WTC11 (cell line): ENCODE measurements around the gene LHPP. TPM values are rescaled to one million over a fixed set of nuclear protein-coding genes. Genes with fewer than 3 reads are reported as not detected.

Experiments
- ATAC-seq: fragments of 200-7000 bp; cut with Tn5 transposase; 2 replicates; pipeline ENCODE4 v1.10.0; 2021; ENCODE audit warnings: mild to moderate bottlenecking, moderate library complexity
- CTCF ChIA-PET: fragments of 300-600 bp; sonication (Branson Sonifier 250); formaldehyde crosslinking; loops from one replicate; lab custom pipeline; 2021; ENCODE audit warnings: antibody characterized with exemption; lab: Charles Lee
- POLR2A ChIA-PET: fragments of 350-600 bp; sonication (Branson Sonifier 250); formaldehyde crosslinking; loops from one replicate; lab custom pipeline; 2021; ENCODE audit warnings: antibody characterized with exemption; lab: Charles Lee
- DNase-seq: peaks from one replicate; pipeline ENCODE4 v3.0.0; 2021; ENCODE audit warnings: low spot score
- H3K27ac Mint-ChIP-seq: 2 replicates; pipeline ENCODE4 v1.8.0; 2021; ENCODE audit warnings: mixed read lengths
- H3K27me3 Mint-ChIP-seq: 2 replicates; pipeline ENCODE4 v1.8.0; 2021; ENCODE audit warnings: low read depth, mild to moderate bottlenecking, moderate library complexity, mixed read lengths
- H3K36me3 Mint-ChIP-seq: 2 replicates; pipeline ENCODE4 v1.8.0; 2021; ENCODE audit warnings: mixed read lengths
- H3K4me1 Mint-ChIP-seq: 2 replicates; pipeline ENCODE4 v1.8.0; 2022; ENCODE audit warnings: mixed read lengths
- H3K4me3 Mint-ChIP-seq: 2 replicates; pipeline ENCODE4 v1.8.0; 2021; ENCODE audit warnings: mild to moderate bottlenecking, moderate library complexity, mixed read lengths
- H3K9me3 Mint-ChIP-seq: 2 replicates; pipeline ENCODE4 v1.8.0; 2021; ENCODE audit warnings: mixed read lengths
- CBFB ChIP-seq: sonication (generic); formaldehyde crosslinking; IDR thresholded peaks from 2 replicates; pipeline ENCODE4 v1.8.1; 2022; ENCODE audit warnings: mild to moderate bottlenecking, low read depth, missing genetic modification reagents
- CTCF ChIP-seq: fragments of 200-600 bp; IDR thresholded peaks from 2 replicates; pipeline ENCODE4 v1.8.0; 2022; ENCODE audit warnings: antibody characterized with exemption
- E2F5 ChIP-seq: sonication (generic); formaldehyde crosslinking; IDR thresholded peaks from 2 replicates; pipeline ENCODE4 v1.8.1; 2022; ENCODE audit warnings: mild to moderate bottlenecking, moderate library complexity, missing genetic modification reagents
- EMX1 ChIP-seq: fragments of 250-450 bp; sonication (Bioruptor Pico); IDR thresholded peaks from 2 replicates; pipeline ENCODE4 v1.8.0; 2021; ENCODE audit warnings: mild to moderate bottlenecking
- FOXK1 ChIP-seq: sonication (generic); formaldehyde crosslinking; IDR thresholded peaks from 2 replicates; pipeline ENCODE4 v1.8.0; 2022; ENCODE audit warnings: mild to moderate bottlenecking, moderate library complexity, missing genetic modification reagents
- GRHL2 ChIP-seq: fragments of 250-450 bp; sonication (Bioruptor Pico); IDR thresholded peaks from 2 replicates; pipeline ENCODE4 v1.8.0; 2022; ENCODE audit warnings: mild to moderate bottlenecking, moderate library complexity; ENCODE audit not compliant: insufficient replicate concordance, severe bottlenecking
- HMGA2 ChIP-seq: fragments of 250-450 bp; sonication (Bioruptor Pico); IDR thresholded peaks from 2 replicates; pipeline ENCODE4 v1.4.0; 2021; ENCODE audit warnings: mild to moderate bottlenecking, moderate library complexity
- IRF1 ChIP-seq: sonication (generic); formaldehyde crosslinking; IDR thresholded peaks from 2 replicates; pipeline ENCODE4 v1.8.0; 2023; ENCODE audit warnings: missing genetic modification reagents
- IRF2 ChIP-seq: sonication (generic); formaldehyde crosslinking; IDR thresholded peaks from 2 replicates; pipeline ENCODE4 v1.8.0; 2022; ENCODE audit warnings: low read depth, missing genetic modification reagents, borderline replicate concordance
- JAZF1 ChIP-seq: fragments of 250-450 bp; sonication (Bioruptor Pico); IDR thresholded peaks from 2 replicates; pipeline ENCODE4 v1.9.0; 2021; ENCODE audit warnings: moderate library complexity, mild to moderate bottlenecking, inconsistent platforms
- NFYB ChIP-seq: sonication (generic); formaldehyde crosslinking; conservative IDR thresholded peaks from 2 replicates; pipeline ENCODE4 v1.8.0; 2022; ENCODE audit warnings: low read depth, missing genetic modification reagents
- NR3C1 ChIP-seq: sonication (generic); formaldehyde crosslinking; conservative IDR thresholded peaks from 2 replicates; pipeline ENCODE4 v1.8.1; 2023; ENCODE audit warnings: low read depth, mild to moderate bottlenecking, missing genetic modification reagents
- OVOL2 ChIP-seq: fragments of 250-450 bp; sonication (Bioruptor Pico); IDR thresholded peaks from 2 replicates; pipeline ENCODE4 v1.9.0; 2021; ENCODE audit warnings: mild to moderate bottlenecking, borderline replicate concordance
- PRDM15 ChIP-seq: sonication (generic); formaldehyde crosslinking; IDR thresholded peaks from 2 replicates; pipeline ENCODE4 v1.8.0; 2022; ENCODE audit warnings: missing genetic modification reagents
- PRRX2 ChIP-seq: fragments of 250-450 bp; sonication (Bioruptor Pico); IDR thresholded peaks from 2 replicates; pipeline ENCODE4 v1.8.0; 2021; ENCODE audit warnings: mild to moderate bottlenecking
- RORB ChIP-seq: fragments of 250-450 bp; sonication (Bioruptor Pico); IDR thresholded peaks from 2 replicates; pipeline ENCODE4 v1.9.0; 2021; ENCODE audit warnings: mild to moderate bottlenecking
- ZMAT4 ChIP-seq: fragments of 250-450 bp; sonication (Bioruptor Pico); IDR thresholded peaks from 2 replicates; pipeline ENCODE4 v1.9.0; 2021; ENCODE audit warnings: mild to moderate bottlenecking
- ZNF138 ChIP-seq: sonication (generic); formaldehyde crosslinking; conservative IDR thresholded peaks from 2 replicates; pipeline ENCODE4 v1.8.1; 2022; ENCODE audit warnings: mild to moderate bottlenecking, moderate library complexity, missing genetic modification reagents
- ZNF317 ChIP-seq: sonication (generic); formaldehyde crosslinking; IDR thresholded peaks from 2 replicates; pipeline ENCODE4 v1.8.1; 2023; ENCODE audit warnings: low read depth, mild to moderate bottlenecking, moderate library complexity, missing genetic modification reagents, borderline replicate concordance
- ZNF396 ChIP-seq: fragments of 250-450 bp; sonication (Bioruptor Pico); IDR thresholded peaks from 2 replicates; pipeline ENCODE4 v1.8.0; 2021; ENCODE audit warnings: mild to moderate bottlenecking, moderate library complexity, borderline replicate concordance
- total RNA-seq: library from RNA; stranded (reverse); gene quantifications from 3 replicates; pipeline ENCODE4 v1.2.3, GENCODE V29; 2021
- TF ChIP-seq, protein P1 (sequence below): sonication (generic); formaldehyde crosslinking; IDR thresholded peaks from 2 replicates; pipeline ENCODE4 v1.8.1; 2023; ENCODE audit warnings: mild to moderate bottlenecking, moderate library complexity, missing genetic modification reagents
- TF ChIP-seq, protein P2 (sequence below): sonication (generic); formaldehyde crosslinking; IDR thresholded peaks from 2 replicates; pipeline ENCODE4 v1.8.1; 2023; ENCODE audit warnings: mild to moderate bottlenecking, missing genetic modification reagents

The LHPP gene
- total RNA-seq, 1 experiment from 2014 or later, result 33.2 TPM

- Mint-ChIP-seq H3K36me3 (peaks cover 16% of the 10 kb centered on the region), H3K27me3 (no peaks in the 10 kb centered on the region), H3K4me3 (no peak overlapping the region)
- CTCF ChIA-PET, result no interaction called here
- POLR2A ChIA-PET, result interaction anchor here (0.8 kb wide), 1 partner anchor 117 kb away, joined by 6 read pairs; no protein-coding TSS in a partner anchor
- DNase-seq (no peak), ATAC-seq (no peak)
- no peak for TF ChIP-seq IRF2 (CRISPR knock-in tag)
- TF ChIP-seq, protein P1, sequence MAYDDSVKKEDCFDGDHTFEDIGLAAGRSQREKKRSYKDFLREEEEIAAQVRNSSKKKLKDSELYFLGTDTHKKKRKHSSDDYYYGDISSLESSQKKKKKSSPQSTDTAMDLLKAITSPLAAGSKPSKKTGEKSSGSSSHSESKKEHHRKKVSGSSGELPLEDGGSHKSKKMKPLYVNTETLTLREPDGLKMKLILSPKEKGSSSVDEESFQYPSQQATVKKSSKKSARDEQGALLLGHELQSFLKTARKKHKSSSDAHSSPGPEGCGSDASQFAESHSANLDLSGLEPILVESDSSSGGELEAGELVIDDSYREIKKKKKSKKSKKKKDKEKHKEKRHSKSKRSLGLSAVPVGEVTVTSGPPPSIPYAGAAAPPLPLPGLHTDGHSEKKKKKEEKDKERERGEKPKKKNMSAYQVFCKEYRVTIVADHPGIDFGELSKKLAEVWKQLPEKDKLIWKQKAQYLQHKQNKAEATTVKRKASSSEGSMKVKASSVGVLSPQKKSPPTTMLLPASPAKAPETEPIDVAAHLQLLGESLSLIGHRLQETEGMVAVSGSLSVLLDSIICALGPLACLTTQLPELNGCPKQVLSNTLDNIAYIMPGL (CRISPR knock-in tag), result no peak
- TF ChIP-seq PRRX2 (CRISPR knock-in tag), result no peak
- no peak for TF ChIP-seq NFYB
- no peak for TF ChIP-seq ZMAT4 (CRISPR knock-in tag)
- TF ChIP-seq ZNF396 (CRISPR knock-in tag), result no peak
- no peak for TF ChIP-seq CBFB (CRISPR knock-in tag)
- TF ChIP-seq IRF1, result no peak
- no peak for TF ChIP-seq CTCF
- no peak for TF ChIP-seq ZNF317 (CRISPR knock-in tag)
- TF ChIP-seq, protein P2, sequence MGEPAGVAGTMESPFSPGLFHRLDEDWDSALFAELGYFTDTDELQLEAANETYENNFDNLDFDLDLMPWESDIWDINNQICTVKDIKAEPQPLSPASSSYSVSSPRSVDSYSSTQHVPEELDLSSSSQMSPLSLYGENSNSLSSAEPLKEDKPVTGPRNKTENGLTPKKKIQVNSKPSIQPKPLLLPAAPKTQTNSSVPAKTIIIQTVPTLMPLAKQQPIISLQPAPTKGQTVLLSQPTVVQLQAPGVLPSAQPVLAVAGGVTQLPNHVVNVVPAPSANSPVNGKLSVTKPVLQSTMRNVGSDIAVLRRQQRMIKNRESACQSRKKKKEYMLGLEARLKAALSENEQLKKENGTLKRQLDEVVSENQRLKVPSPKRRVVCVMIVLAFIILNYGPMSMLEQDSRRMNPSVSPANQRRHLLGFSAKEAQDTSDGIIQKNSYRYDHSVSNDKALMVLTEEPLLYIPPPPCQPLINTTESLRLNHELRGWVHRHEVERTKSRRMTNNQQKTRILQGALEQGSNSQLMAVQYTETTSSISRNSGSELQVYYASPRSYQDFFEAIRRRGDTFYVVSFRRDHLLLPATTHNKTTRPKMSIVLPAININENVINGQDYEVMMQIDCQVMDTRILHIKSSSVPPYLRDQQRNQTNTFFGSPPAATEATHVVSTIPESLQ (CRISPR knock-in tag), result no peak
- TF ChIP-seq, all 79 proteins: peak for 0
- Mint-ChIP-seq H3K27ac (no peak overlapping the region), H3K9me3 (peaks cover 5% of the 10 kb centered on the region), H3K4me1 (peaks cover 3% of the 10 kb centered on the region)
These were observed 53.8 kb downstream of the LHPP start for GRCh38 chr10:124515244-124515970.

- ChIA-PET CTCF (no interaction called here), POLR2A (no interaction called here)
- Mint-ChIP-seq H3K27ac (peak overlapping the region; percentile 26), H3K27me3 (no peaks in the 10 kb centered on the region), H3K4me3 (no peak overlapping the region), H3K36me3 (peaks cover 16% of the 10 kb centered on the region), H3K9me3 (peaks cover 5% of the 10 kb centered on the region), H3K4me1 (peaks cover 7% of the 10 kb centered on the region)
- DNase-seq, result no peak
- ATAC-seq, result no peak
- TF ChIP-seq CBFB (CRISPR knock-in tag) (no peak), ZNF396 (CRISPR knock-in tag) (no peak), HMGA2 (no peak), GRHL2 (no peak), PRDM15 (CRISPR knock-in tag) (no peak), EMX1 (CRISPR knock-in tag) (no peak), FOXK1 (CRISPR knock-in tag) (no peak), JAZF1 (CRISPR knock-in tag) (no peak), RORB (CRISPR knock-in tag) (no peak), ZNF138 (CRISPR knock-in tag) (no peak), NR3C1 (CRISPR knock-in tag) (no peak), OVOL2 (no peak), E2F5 (CRISPR knock-in tag) (no peak)
These were observed 54.6 kb downstream of the LHPP start for GRCh38 chr10:124516181-124516580.
